Thymus (tissue), 11 donors: ENCODE results near the gene MGLL. TPM values are rescaled to one million over a fixed set of nuclear protein-coding genes. Genes with fewer than 3 reads are reported as not detected.

Experiments
- DNase-seq, 9 donors: peaks; one replicate each; pipeline ENCODE4 v3.0.0-alpha.2; 2013; ENCODE audit warnings: low spot score in 9 of 9, low read depth in 6 of 9, missing footprints in 1 of 9
- H3K27ac ChIP-seq, 2 donors: one replicate each; pipeline ENCODE4 v1.5.1; 2013; ENCODE audit warnings: control low read depth in 1 of 2, low read depth in 1 of 2, low read length in 1 of 2, mild to moderate bottlenecking in 1 of 2, moderate library complexity in 1 of 2
- H3K27me3 ChIP-seq, 2 donors: one replicate each; pipeline ENCODE4 v1.5.1; 2013; ENCODE audit warnings: low read length in 1 of 2; ENCODE audit not compliant: control insufficient read depth in 2 of 2, insufficient read depth in 1 of 2
- H3K36me3 ChIP-seq, 2 donors: one replicate each; pipeline ENCODE4 v1.5.1; 2013; ENCODE audit warnings: low read length in 1 of 2, mild to moderate bottlenecking in 1 of 2, moderate library complexity in 1 of 2; ENCODE audit not compliant: control insufficient read depth in 2 of 2, insufficient read depth in 2 of 2
- H3K4me1 ChIP-seq, 2 donors: one replicate each; pipeline ENCODE4 v1.5.1; 2013; ENCODE audit warnings: low read length in 2 of 2; ENCODE audit not compliant: control insufficient read depth in 2 of 2, insufficient read depth in 2 of 2
- H3K4me3 ChIP-seq, 2 donors: one replicate each; pipeline ENCODE4 v1.5.1; 2013; ENCODE audit warnings: low read length in 2 of 2, control low read depth in 1 of 2, mild to moderate bottlenecking in 1 of 2
- H3K9me3 ChIP-seq, 2 donors: one replicate each; pipeline ENCODE4 v1.5.1; 2013; ENCODE audit warnings: low read length in 1 of 2, mild to moderate bottlenecking in 1 of 2; ENCODE audit not compliant: control insufficient read depth in 2 of 2, insufficient read depth in 1 of 2
- WGBS: extraction: QIAGEN DNeasy Blood & Tissue Kit; methylation state at CpG from one replicate; pipeline ENCODE4 v1.1.7; 2013; 5-methylcytosine and 5-hydroxymethylcytosine counted together
- polyA plus RNA-seq: library from polyadenylated mRNA; stranded (reverse); fragments of 200-250 nt; gene quantifications from one replicate; pipeline ENCODE4 v1.2.3, GENCODE V29; 2013
- total RNA-seq: library from RNA; stranded (reverse); fragments of 120-200 nt; gene quantifications from one replicate; pipeline ENCODE4 v1.2.4, GENCODE V29; 2013
- donor health status: healthy.

The MGLL gene
- total and polyA plus RNA-seq, 2 donors, result 5.4 to 15.2 TPM

- 100% methylated on average over 1 of the region's 1 CpG for WGBS
- no peaks in the 10 kb centered on the region for H3K4me1 ChIP-seq
- no peaks in the 10 kb centered on the region for H3K27me3 ChIP-seq
- no peak overlapping the region for H3K27ac ChIP-seq
- no peak overlapping the region for H3K4me3 ChIP-seq
- DNase-seq, result no peak
- H3K36me3 ChIP-seq, result no peaks in the 10 kb centered on the region
- H3K9me3 ChIP-seq, result peaks cover 0 to 7% of the 10 kb centered on the region in 2 donors
These were observed 7.2 kb upstream of the MGLL start for GRCh38 chr3:127829537-127829936.

GRCh38 chr3:127827808-127828207 lies 5.5 kb upstream of the MGLL start:
- Histone ChIP-seq H3K4me3 (no peak overlapping the region), H3K4me1 (peaks cover 0 to 6% of the 10 kb centered on the region in 2 donors), H3K36me3 (no peaks in the 10 kb centered on the region), H3K27me3 (peaks cover 0 to 11% of the 10 kb centered on the region in 2 donors), H3K27ac (no peak overlapping the region), H3K9me3 (peaks cover 0 to 7% of the 10 kb centered on the region in 2 donors)
- DNase-seq, result no peak
- WGBS, result 98% methylated on average over 2 of the region's 2 CpGs

DNA sequence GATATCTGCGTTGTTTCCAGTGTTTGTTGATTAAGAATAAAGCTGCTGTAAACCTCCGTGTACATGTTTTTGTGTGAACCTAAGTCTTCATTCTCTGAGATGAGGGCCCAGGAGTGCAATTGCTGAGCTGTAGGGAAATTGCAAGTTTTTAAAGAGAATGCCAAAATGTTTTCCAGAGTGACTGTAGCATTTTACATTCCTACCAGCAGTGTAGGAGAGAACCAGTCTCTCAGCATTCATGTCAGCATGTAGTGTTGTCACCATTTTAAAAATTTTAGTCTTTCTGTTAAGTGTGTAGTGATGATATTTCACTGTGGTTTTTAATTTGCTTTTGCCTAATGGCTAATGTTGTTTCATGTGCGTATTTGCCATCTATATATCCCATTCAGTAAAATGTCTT lies 3.4 kb upstream of the MGLL start:
- 97% methylated on average over 3 of the region's 3 CpGs for WGBS
- no peaks in the 10 kb centered on the region for H3K36me3 ChIP-seq

GRCh38 chr3:127824151-127824825 lies 2.0 kb upstream of the MGLL start:
- Histone ChIP-seq H3K36me3 (no peaks in the 10 kb centered on the region), H3K4me3 (no peak overlapping the region), H3K27ac (no peak overlapping the region), H3K27me3 (peaks cover 0 to 18% of the 10 kb centered on the region in 2 donors), H3K4me1 (peaks cover 16 to 39% of the 10 kb centered on the region in 2 donors), H3K9me3 (peaks cover 0 to 7% of the 10 kb centered on the region in 2 donors)
- 98% methylated on average over 14 of the region's 14 CpGs for WGBS
- DNase-seq, result no peak

More for the DNA sequence above, 3.4 kb upstream of the MGLL start:
- no peak for DNase-seq
- Histone ChIP-seq H3K9me3 (peaks cover 0 to 7% of the 10 kb centered on the region in 2 donors), H3K27ac (no peak overlapping the region), H3K4me1 (peaks cover 12 to 24% of the 10 kb centered on the region in 2 donors), H3K27me3 (peaks cover 0 to 18% of the 10 kb centered on the region in 2 donors), H3K4me3 (no peak overlapping the region)

- H3K9me3 ChIP-seq, result peaks cover 0 to 8% of the 10 kb centered on the region in 2 donors
- 23% methylated on average over 14 of the region's 14 CpGs for WGBS
- H3K36me3 ChIP-seq, result no peaks in the 10 kb centered on the region
- peaks cover 16 to 43% of the 10 kb centered on the region in 2 donors for H3K4me1 ChIP-seq
- H3K27me3 ChIP-seq, result peaks cover 0 to 18% of the 10 kb centered on the region in 2 donors
- H3K4me3 ChIP-seq, result peak overlapping the region in 1 of 2 donors; percentile 78
- no peak overlapping the region for H3K27ac ChIP-seq
- peak in 1 of 9 donors; percentile 39 for DNase-seq
These were observed 1.1 kb upstream of the MGLL start for GRCh38 chr3:127823426-127823857.

- 1% methylated on average over 99 of the region's 99 CpGs for WGBS
- Histone ChIP-seq H3K9me3 (peaks cover 0 to 3% of the 10 kb centered on the region in 2 donors), H3K36me3 (no peaks in the 10 kb centered on the region), H3K4me1 (peaks cover 16 to 43% of the 10 kb centered on the region in 2 donors), H3K27ac (peak overlapping the region; percentile 60 to 73), H3K27me3 (peaks cover 0 to 18% of the 10 kb centered on the region in 2 donors), H3K4me3 (peak overlapping the region; percentile 61 to 78)
- peak in 5 of 9 donors; percentile 45 to 75 (median 61) for DNase-seq
These were observed 539 bp upstream of the MGLL start for GRCh38 chr3:127822682-127823425.

GRCh38 chr3:127821394-127821793 lies 921 bp downstream of the MGLL start:
- H3K27me3 ChIP-seq, result peaks cover 0 to 18% of the 10 kb centered on the region in 2 donors
- 38% methylated on average over 8 of the region's 8 CpGs for WGBS
- peak overlapping the region; percentile 7 to 19 for H3K4me3 ChIP-seq
- DNase-seq, result peak in 5 of 9 donors; percentile 67 to 85 (median 71)
- peaks cover 0 to 3% of the 10 kb centered on the region in 2 donors for H3K9me3 ChIP-seq
- H3K27ac ChIP-seq, result peak overlapping the region; percentile 70 to 77
- no peaks in the 10 kb centered on the region for H3K36me3 ChIP-seq
- H3K4me1 ChIP-seq, result peaks cover 16 to 53% of the 10 kb centered on the region in 2 donors

DNA sequence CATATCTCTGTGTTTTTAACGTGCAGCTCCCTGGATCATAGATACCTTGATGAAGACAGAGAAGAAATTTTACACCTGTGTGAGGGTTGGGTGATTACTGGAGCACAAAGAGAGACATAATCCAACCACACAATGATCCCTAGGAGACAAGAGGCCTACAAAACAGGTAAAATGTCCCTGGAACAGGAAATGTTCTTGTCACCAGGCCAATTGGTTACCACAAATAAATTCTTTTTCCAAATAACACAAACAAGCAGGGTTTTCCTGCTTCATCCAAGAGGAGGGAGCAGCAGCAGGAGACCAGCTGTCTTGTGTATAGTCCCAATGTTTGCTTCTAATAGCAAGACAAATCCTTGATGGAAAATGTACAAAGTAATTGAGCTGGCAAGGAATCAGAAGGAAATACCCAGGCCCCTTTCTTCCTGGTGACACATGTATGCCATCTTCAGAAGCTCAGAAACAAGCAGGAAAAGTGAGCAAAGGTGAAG lies 1.4 kb downstream of the MGLL start:
- H3K27ac ChIP-seq, result peak overlapping the region; percentile 40 to 77
- H3K9me3 ChIP-seq, result peaks cover 0 to 6% of the 10 kb centered on the region in 2 donors
- peak overlapping the region in 1 of 2 donors; percentile 7 for H3K4me3 ChIP-seq
- peaks cover 16 to 59% of the 10 kb centered on the region in 2 donors for H3K4me1 ChIP-seq
- peaks cover 0 to 18% of the 10 kb centered on the region in 2 donors for H3K27me3 ChIP-seq
- H3K36me3 ChIP-seq, result no peaks in the 10 kb centered on the region
- DNase-seq, result peak in 1 of 9 donors; percentile 40
- WGBS, result 86% methylated on average over 1 of the region's 1 CpG
